GM23338 (cell line): Measurements from ENCODE around the gene CPT1A. TPM values are rescaled to one million over a fixed set of nuclear protein-coding genes. Genes with fewer than 3 reads are reported as not detected.

ENCODE experiments used
- ATAC-seq: fragments of 200-7000 bp; cut with Tn5 transposase; 3 replicates; pipeline ENCODE4 v1.9.1; 2020
- DNase-seq: peaks from one replicate; pipeline ENCODE4 v3.0.0-alpha.2; 2015; ENCODE audit warnings: low spot score
- H2AFZ ChIP-seq: fragments of 200-600 bp; sonication (generic); 2 replicates; pipeline ENCODE4 v1.8.0; 2016; ENCODE audit warnings: antibody characterized with exemption, mild to moderate bottlenecking, moderate library complexity
- H3F3A ChIP-seq: fragments of 200-600 bp; sonication (generic); replicated peaks from 2 replicates; pipeline ENCODE4 v1.8.0; 2017; ENCODE audit warnings: antibody characterized with exemption, mixed run types, low read depth
- H3K27ac ChIP-seq: fragments of 200-600 bp; sonication (generic); 2 replicates; pipeline ENCODE4 v1.6.1; 2016; ENCODE audit warnings: low read depth
- H3K27me3 ChIP-seq: fragments of 200-600 bp; sonication (generic); 2 replicates; pipeline ENCODE4 v1.8.0; 2016; ENCODE audit warnings: mild to moderate bottlenecking, mixed run types, moderate library complexity; ENCODE audit not compliant: insufficient read depth
- H3K36me3 ChIP-seq: fragments of 200-600 bp; sonication (generic); 2 replicates; pipeline ENCODE4 v1.8.0; 2016; ENCODE audit warnings: mild to moderate bottlenecking; ENCODE audit not compliant: insufficient read depth
- H3K4me1 ChIP-seq: fragments of 200-600 bp; sonication (generic); 2 replicates; pipeline ENCODE4 v1.8.0; 2016; ENCODE audit warnings: mild to moderate bottlenecking, moderate library complexity; ENCODE audit not compliant: insufficient read depth
- H3K4me2 ChIP-seq: fragments of 200-600 bp; sonication (generic); 2 replicates; pipeline ENCODE4 v1.7.1; 2017; ENCODE audit warnings: mixed run types
- H3K4me3 ChIP-seq: fragments of 200-600 bp; sonication (generic); 2 replicates; pipeline ENCODE4 v1.6.1; 2016; ENCODE audit warnings: mixed run types
- H3K79me2 ChIP-seq: fragments of 200-600 bp; sonication (generic); replicated peaks from 2 replicates; pipeline ENCODE4 v1.8.0; 2017; ENCODE audit warnings: mild to moderate bottlenecking; ENCODE audit not compliant: insufficient read depth
- H3K9me2 ChIP-seq: fragments of 200-600 bp; sonication (generic); 2 replicates; pipeline ENCODE4 v1.8.0; 2017; ENCODE audit not compliant: insufficient read depth
- H4K20me1 ChIP-seq: fragments of 200-600 bp; sonication (generic); replicated peaks from 2 replicates; pipeline ENCODE4 v1.8.0; 2017; ENCODE audit warnings: mild to moderate bottlenecking; ENCODE audit not compliant: insufficient read depth
- H3K27ac Mint-ChIP-seq: 2 replicates; pipeline ENCODE4 v1.8.0; 2020; ENCODE audit warnings: inconsistent platforms, mild to moderate bottlenecking, moderate library complexity, mixed read lengths
- H3K27me3 Mint-ChIP-seq: 3 replicates; pipeline ENCODE4 v1.8.0; 2022; ENCODE audit warnings: low read depth, mild to moderate bottlenecking, moderate library complexity, mixed read lengths, inconsistent platforms; ENCODE audit not compliant: insufficient read depth, poor library complexity
- H3K36me3 Mint-ChIP-seq: 3 replicates; pipeline ENCODE4 v1.8.0; 2021; ENCODE audit warnings: low read depth, mild to moderate bottlenecking, inconsistent platforms, moderate library complexity, mixed read lengths
- H3K4me1 Mint-ChIP-seq: 3 replicates; pipeline ENCODE4 v1.8.0; 2020; ENCODE audit warnings: mild to moderate bottlenecking, inconsistent platforms, mixed read lengths
- H3K4me3 Mint-ChIP-seq: 3 replicates; pipeline ENCODE4 v1.8.0; 2021; ENCODE audit warnings: moderate library complexity, mild to moderate bottlenecking, inconsistent platforms, mixed read lengths
- H3K9me3 Mint-ChIP-seq: 3 replicates; pipeline ENCODE4 v1.8.0; 2020; ENCODE audit warnings: moderate library complexity, mild to moderate bottlenecking, inconsistent platforms, mixed read lengths
- CREB1 ChIP-seq: fragments of 250-450 bp; sonication (Bioruptor Pico); IDR thresholded peaks from 2 replicates; pipeline ENCODE4 v1.5.0; 2020; ENCODE audit warnings: low read depth, mild to moderate bottlenecking, moderate library complexity
- EZH2 ChIP-seq: fragments of 200-600 bp; sonication (generic); IDR thresholded peaks from one replicate; pipeline ENCODE4 v1.8.0; 2017; ENCODE audit warnings: antibody characterized with exemption, mild to moderate bottlenecking, low read depth; ENCODE audit not compliant: unreplicated experiment
- EZH2phosphoT487 ChIP-seq: fragments of 200-600 bp; sonication (generic); IDR thresholded peaks from one replicate; pipeline ENCODE4 v1.8.1; 2018; ENCODE audit warnings: antibody characterized with exemption; ENCODE audit not compliant: unreplicated experiment
- JUNB ChIP-seq: IDR thresholded peaks from one replicate; pipeline ENCODE4 v1.6.1; 2016; ENCODE audit warnings: antibody characterized with exemption; ENCODE audit not compliant: unreplicated experiment
- POLR2AphosphoS5 ChIP-seq: IDR thresholded peaks from 2 replicates; pipeline ENCODE4 v1.6.1; 2016; ENCODE audit warnings: antibody characterized with exemption, low read depth
- STAT1 ChIP-seq: IDR thresholded peaks from one replicate; pipeline ENCODE4 v1.6.1; 2016; ENCODE audit warnings: antibody characterized with exemption; ENCODE audit not compliant: unreplicated experiment
- ZNF114 ChIP-seq: fragments of 250-450 bp; sonication (Bioruptor Pico); IDR thresholded peaks from 2 replicates; pipeline ENCODE4 v1.5.0; 2020; ENCODE audit warnings: mild to moderate bottlenecking, moderate library complexity
- ZNF331 ChIP-seq: fragments of 250-450 bp; sonication (Bioruptor Pico); IDR thresholded peaks from 2 replicates; pipeline ENCODE4 v1.5.0; 2020; ENCODE audit warnings: low read depth, mild to moderate bottlenecking, moderate library complexity
- polyA plus RNA-seq: library from polyadenylated mRNA; unstranded; fragments of >200 nt; fragmentation: Nextera tagmentation; extraction: Ambion mirVana; gene quantifications from 2 replicates; pipeline ENCODE4 v1.2.1, GENCODE V29; 2016
- total RNA-seq: library from RNA; depleted of rRNA; stranded (reverse); fragments of >200 nt; shearing (Covaris generic); gene quantifications from 2 replicates; pipeline ENCODE4 v1.2.3, GENCODE V29; 2014
- TF ChIP-seq, protein P1 (sequence below), 2 experiments: fragments of 200-600 bp in 1 of 2; sonication (generic) in 1 of 2; conservative IDR thresholded peaks; 2 replicates each; pipeline versions ENCODE4 v1.5.1 to v1.6.1; 2016 to 2017; ENCODE audit warnings: antibody characterized with exemption in 2 of 2, low read depth in 2 of 2, mild to moderate bottlenecking in 2 of 2, moderate library complexity in 1 of 2
- TF ChIP-seq, protein P2 (sequence below): IDR thresholded peaks from 2 replicates; pipeline ENCODE4 v1.6.1; 2016; ENCODE audit warnings: antibody characterized with exemption
- TF ChIP-seq, protein P3 (sequence below): fragments of 250-450 bp; sonication (Bioruptor Pico); IDR thresholded peaks from 2 replicates; pipeline ENCODE4 v1.5.0; 2020; ENCODE audit warnings: mild to moderate bottlenecking, moderate library complexity
- TF ChIP-seq, protein P4 (sequence below): IDR thresholded peaks from one replicate; pipeline ENCODE4 v1.6.1; 2018; ENCODE audit warnings: antibody characterized with exemption; ENCODE audit not compliant: unreplicated experiment

CPT1A gene
- total and polyA plus RNA-seq, 2 experiments from 2014 or later: 2.6 to 9.5 TPM

DNA sequence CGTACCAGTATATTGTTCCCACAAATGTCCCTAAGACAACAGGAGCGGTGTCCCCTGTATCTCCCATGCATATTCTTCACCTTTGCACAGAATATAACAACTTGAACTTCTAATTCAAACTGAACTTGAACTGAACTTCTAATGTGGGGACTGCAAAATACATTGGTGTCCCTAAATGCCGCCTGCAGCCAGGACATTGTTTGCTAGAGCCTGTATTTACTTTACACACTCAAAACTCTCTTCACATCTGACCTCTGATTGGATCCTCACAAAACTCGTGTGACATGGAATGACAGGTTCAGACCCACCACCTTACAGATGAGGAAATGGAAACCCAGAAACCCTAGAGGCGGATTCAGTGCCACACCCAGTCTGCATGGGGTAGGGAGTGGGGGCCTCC lies 6.4 kb downstream of the CPT1A start:
- no peak overlapping the region for H3K27ac Mint-ChIP-seq
- no peaks in the 10 kb centered on the region for H3K9me3 Mint-ChIP-seq
- peaks cover 2% of the 10 kb centered on the region; the same call in 1 of the 2 replicates for H4K20me1 ChIP-seq
- peaks cover 13% of the 10 kb centered on the region for H3K27me3 Mint-ChIP-seq
- H3K4me1 Mint-ChIP-seq: peaks cover 34% of the 10 kb centered on the region
- peaks cover 7% of the 10 kb centered on the region for H3K27me3 ChIP-seq
- no peaks in the 10 kb centered on the region for H3K36me3 ChIP-seq
- TF ChIP-seq, protein P1, sequence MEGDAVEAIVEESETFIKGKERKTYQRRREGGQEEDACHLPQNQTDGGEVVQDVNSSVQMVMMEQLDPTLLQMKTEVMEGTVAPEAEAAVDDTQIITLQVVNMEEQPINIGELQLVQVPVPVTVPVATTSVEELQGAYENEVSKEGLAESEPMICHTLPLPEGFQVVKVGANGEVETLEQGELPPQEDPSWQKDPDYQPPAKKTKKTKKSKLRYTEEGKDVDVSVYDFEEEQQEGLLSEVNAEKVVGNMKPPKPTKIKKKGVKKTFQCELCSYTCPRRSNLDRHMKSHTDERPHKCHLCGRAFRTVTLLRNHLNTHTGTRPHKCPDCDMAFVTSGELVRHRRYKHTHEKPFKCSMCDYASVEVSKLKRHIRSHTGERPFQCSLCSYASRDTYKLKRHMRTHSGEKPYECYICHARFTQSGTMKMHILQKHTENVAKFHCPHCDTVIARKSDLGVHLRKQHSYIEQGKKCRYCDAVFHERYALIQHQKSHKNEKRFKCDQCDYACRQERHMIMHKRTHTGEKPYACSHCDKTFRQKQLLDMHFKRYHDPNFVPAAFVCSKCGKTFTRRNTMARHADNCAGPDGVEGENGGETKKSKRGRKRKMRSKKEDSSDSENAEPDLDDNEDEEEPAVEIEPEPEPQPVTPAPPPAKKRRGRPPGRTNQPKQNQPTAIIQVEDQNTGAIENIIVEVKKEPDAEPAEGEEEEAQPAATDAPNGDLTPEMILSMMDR (conservative IDR thresholded peaks at IDR 0.05; ENCODE audit: low read depth in 2 of 2): no peak
- TF ChIP-seq POLR2AphosphoS5 (no peak), ZNF114 (CRISPR knock-in tag) (no peak), ZNF331 (CRISPR knock-in tag) (no peak), JUNB (no peak), CREB1 (CRISPR knock-in tag) (no peak), STAT1 (no peak), EZH2 (no peak), EZH2phosphoT487 (no peak)
- TF ChIP-seq, protein P2, sequence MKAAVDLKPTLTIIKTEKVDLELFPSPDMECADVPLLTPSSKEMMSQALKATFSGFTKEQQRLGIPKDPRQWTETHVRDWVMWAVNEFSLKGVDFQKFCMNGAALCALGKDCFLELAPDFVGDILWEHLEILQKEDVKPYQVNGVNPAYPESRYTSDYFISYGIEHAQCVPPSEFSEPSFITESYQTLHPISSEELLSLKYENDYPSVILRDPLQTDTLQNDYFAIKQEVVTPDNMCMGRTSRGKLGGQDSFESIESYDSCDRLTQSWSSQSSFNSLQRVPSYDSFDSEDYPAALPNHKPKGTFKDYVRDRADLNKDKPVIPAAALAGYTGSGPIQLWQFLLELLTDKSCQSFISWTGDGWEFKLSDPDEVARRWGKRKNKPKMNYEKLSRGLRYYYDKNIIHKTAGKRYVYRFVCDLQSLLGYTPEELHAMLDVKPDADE: no peak
- TF ChIP-seq, protein P3, sequence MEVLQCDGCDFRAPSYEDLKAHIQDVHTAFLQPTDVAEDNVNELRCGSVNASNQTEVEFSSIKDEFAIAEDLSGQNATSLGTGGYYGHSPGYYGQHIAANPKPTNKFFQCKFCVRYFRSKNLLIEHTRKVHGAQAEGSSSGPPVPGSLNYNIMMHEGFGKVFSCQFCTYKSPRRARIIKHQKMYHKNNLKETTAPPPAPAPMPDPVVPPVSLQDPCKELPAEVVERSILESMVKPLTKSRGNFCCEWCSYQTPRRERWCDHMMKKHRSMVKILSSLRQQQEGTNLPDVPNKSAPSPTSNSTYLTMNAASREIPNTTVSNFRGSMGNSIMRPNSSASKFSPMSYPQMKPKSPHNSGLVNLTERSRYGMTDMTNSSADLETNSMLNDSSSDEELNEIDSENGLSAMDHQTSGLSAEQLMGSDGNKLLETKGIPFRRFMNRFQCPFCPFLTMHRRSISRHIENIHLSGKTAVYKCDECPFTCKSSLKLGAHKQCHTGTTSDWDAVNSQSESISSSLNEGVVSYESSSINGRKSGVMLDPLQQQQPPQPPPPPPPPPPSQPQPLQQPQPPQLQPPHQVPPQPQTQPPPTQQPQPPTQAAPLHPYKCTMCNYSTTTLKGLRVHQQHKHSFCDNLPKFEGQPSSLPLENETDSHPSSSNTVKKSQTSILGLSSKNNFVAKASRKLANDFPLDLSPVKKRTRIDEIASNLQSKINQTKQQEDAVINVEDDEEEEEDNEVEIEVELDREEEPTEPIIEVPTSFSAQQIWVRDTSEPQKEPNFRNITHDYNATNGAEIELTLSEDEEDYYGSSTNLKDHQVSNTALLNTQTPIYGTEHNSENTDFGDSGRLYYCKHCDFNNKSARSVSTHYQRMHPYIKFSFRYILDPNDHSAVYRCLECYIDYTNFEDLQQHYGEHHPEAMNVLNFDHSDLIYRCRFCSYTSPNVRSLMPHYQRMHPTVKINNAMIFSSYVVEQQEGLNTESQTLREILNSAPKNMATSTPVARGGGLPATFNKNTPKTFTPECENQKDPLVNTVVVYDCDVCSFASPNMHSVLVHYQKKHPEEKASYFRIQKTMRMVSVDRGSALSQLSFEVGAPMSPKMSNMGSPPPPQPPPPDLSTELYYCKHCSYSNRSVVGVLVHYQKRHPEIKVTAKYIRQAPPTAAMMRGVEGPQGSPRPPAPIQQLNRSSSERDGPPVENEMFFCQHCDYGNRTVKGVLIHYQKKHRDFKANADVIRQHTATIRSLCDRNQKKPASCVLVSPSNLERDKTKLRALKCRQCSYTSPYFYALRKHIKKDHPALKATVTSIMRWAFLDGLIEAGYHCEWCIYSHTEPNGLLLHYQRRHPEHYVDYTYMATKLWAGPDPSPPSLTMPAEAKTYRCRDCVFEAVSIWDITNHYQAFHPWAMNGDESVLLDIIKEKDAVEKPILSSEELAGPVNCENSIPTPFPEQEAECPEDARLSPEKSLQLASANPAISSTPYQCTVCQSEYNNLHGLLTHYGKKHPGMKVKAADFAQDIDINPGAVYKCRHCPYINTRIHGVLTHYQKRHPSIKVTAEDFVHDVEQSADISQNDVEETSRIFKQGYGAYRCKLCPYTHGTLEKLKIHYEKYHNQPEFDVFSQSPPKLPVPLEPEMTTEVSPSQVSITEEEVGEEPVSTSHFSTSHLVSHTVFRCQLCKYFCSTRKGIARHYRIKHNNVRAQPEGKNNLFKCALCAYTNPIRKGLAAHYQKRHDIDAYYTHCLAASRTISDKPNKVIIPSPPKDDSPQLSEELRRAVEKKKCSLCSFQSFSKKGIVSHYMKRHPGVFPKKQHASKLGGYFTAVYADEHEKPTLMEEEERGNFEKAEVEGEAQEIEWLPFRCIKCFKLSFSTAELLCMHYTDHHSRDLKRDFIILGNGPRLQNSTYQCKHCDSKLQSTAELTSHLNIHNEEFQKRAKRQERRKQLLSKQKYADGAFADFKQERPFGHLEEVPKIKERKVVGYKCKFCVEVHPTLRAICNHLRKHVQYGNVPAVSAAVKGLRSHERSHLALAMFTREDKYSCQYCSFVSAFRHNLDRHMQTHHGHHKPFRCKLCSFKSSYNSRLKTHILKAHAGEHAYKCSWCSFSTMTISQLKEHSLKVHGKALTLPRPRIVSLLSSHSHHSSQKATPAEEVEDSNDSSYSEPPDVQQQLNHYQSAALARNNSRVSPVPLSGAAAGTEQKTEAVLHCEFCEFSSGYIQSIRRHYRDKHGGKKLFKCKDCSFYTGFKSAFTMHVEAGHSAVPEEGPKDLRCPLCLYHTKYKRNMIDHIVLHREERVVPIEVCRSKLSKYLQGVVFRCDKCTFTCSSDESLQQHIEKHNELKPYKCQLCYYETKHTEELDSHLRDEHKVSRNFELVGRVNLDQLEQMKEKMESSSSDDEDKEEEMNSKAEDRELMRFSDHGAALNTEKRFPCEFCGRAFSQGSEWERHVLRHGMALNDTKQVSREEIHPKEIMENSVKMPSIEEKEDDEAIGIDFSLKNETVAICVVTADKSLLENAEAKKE (CRISPR knock-in tag): no peak
- TF ChIP-seq, protein P4, sequence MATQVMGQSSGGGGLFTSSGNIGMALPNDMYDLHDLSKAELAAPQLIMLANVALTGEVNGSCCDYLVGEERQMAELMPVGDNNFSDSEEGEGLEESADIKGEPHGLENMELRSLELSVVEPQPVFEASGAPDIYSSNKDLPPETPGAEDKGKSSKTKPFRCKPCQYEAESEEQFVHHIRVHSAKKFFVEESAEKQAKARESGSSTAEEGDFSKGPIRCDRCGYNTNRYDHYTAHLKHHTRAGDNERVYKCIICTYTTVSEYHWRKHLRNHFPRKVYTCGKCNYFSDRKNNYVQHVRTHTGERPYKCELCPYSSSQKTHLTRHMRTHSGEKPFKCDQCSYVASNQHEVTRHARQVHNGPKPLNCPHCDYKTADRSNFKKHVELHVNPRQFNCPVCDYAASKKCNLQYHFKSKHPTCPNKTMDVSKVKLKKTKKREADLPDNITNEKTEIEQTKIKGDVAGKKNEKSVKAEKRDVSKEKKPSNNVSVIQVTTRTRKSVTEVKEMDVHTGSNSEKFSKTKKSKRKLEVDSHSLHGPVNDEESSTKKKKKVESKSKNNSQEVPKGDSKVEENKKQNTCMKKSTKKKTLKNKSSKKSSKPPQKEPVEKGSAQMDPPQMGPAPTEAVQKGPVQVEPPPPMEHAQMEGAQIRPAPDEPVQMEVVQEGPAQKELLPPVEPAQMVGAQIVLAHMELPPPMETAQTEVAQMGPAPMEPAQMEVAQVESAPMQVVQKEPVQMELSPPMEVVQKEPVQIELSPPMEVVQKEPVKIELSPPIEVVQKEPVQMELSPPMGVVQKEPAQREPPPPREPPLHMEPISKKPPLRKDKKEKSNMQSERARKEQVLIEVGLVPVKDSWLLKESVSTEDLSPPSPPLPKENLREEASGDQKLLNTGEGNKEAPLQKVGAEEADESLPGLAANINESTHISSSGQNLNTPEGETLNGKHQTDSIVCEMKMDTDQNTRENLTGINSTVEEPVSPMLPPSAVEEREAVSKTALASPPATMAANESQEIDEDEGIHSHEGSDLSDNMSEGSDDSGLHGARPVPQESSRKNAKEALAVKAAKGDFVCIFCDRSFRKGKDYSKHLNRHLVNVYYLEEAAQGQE: no peak
- H3K79me2 ChIP-seq: peaks cover 10% of the 10 kb centered on the region; the same call in 1 of the 2 replicates
- no peaks in the 10 kb centered on the region for H3K36me3 Mint-ChIP-seq
- H3K4me1 ChIP-seq: peaks cover 17% of the 10 kb centered on the region
- H3K4me3 ChIP-seq: no peak overlapping the region
- no peak for ATAC-seq
- H3K4me2 ChIP-seq: no peak overlapping the region
- DNase-seq: no peak
- no peak overlapping the region for H2AFZ ChIP-seq
- no peak overlapping the region for H3K4me3 Mint-ChIP-seq
- peaks cover 18% of the 10 kb centered on the region for H3F3A ChIP-seq
- H3K9me2 ChIP-seq: no peaks in the 10 kb centered on the region
- H3K27ac ChIP-seq: no peak overlapping the region
